IMR-90 (cell line): ENCODE data around the gene INPP5B. TPM values are rescaled to one million over a fixed set of nuclear protein-coding genes. Genes with fewer than 3 reads are reported as not detected.

Source experiments
- ATAC-seq: fragments of 200-7000 bp; cut with Tn5 transposase; 2 replicates; pipeline ENCODE4 v1.9.1; 2020; ENCODE audit warnings: low read depth, mild to moderate bottlenecking, moderate library complexity
- BruUV-seq: library from RNA; stranded (reverse); fragments of 400-500 nt; replicated peaks from 2 replicates; lab custom pipeline; 2021; lab: Mats Ljungman, UMichigan
- CTCF ChIA-PET: fragments of 300-600 bp; formaldehyde crosslinking; extraction: SDS; loops from one replicate; lab custom pipeline; 2021; ENCODE audit warnings: antibody characterized with exemption; lab: Yijun Ruan, JAX
- POLR2A ChIA-PET: fragments of 300-600 bp; sonication (Branson Sonifier 250); formaldehyde crosslinking; loops from one replicate; lab custom pipeline; 2022; ENCODE audit warnings: antibody characterized with exemption; ENCODE audit not compliant: unreplicated experiment; lab: Charles Lee
- DNase-seq: peaks from one replicate; pipeline ENCODE4 v3.0.0; 2013
- H2AFZ ChIP-seq: replicated peaks from 2 replicates; pipeline ENCODE3; 2013; ENCODE audit warnings: low read length, mild to moderate bottlenecking; ENCODE audit not compliant: poor library complexity
- H2AK5ac ChIP-seq: 2 replicates; pipeline ENCODE4 v1.6.1; 2013; ENCODE audit warnings: low read depth, low read length, inconsistent platforms
- H2AK9ac ChIP-seq: replicated peaks from 2 replicates; pipeline ENCODE3; 2013; ENCODE audit warnings: mild to moderate bottlenecking, low read depth, low read length, moderate library complexity; ENCODE audit not compliant: poor library complexity
- H2BK120ac ChIP-seq: 2 replicates; pipeline ENCODE4 v1.6.1; 2013; ENCODE audit warnings: low read depth, low read length, inconsistent platforms
- H2BK15ac ChIP-seq: 3 replicates; pipeline ENCODE4 v1.6.1; 2013; ENCODE audit warnings: low read depth, low read length, inconsistent platforms
- H2BK20ac ChIP-seq: 2 replicates; pipeline ENCODE4 v1.6.1; 2013; ENCODE audit warnings: low read depth, mild to moderate bottlenecking, inconsistent platforms, low read length, moderate library complexity
- H2BK5ac ChIP-seq: 2 replicates; pipeline ENCODE4 v1.6.1; 2013; ENCODE audit warnings: mild to moderate bottlenecking, low read depth, low read length, inconsistent platforms; ENCODE audit not compliant: poor library complexity, severe bottlenecking
- H3K14ac ChIP-seq: replicated peaks from 2 replicates; pipeline ENCODE4 v1.6.1; 2013; ENCODE audit warnings: low read depth, low read length, inconsistent platforms
- H3K18ac ChIP-seq: 2 replicates; pipeline ENCODE4 v1.6.1; 2013; ENCODE audit warnings: low read depth, low read length, control low read depth
- H3K23ac ChIP-seq: 2 replicates; pipeline ENCODE4 v1.6.1; 2013; ENCODE audit warnings: low read depth, low read length, inconsistent platforms
- H3K27ac ChIP-seq: 2 replicates; pipeline ENCODE4 v1.5.1; 2013; ENCODE audit warnings: mild to moderate bottlenecking, control low read depth, low read length; ENCODE audit not compliant: insufficient read depth
- H3K27me3 ChIP-seq: 2 replicates; pipeline ENCODE4 v1.6.1; 2013; ENCODE audit warnings: low read length; ENCODE audit not compliant: control insufficient read depth, insufficient read depth
- H3K36me3 ChIP-seq: 2 replicates; pipeline ENCODE4 v1.6.1; 2013; ENCODE audit warnings: low read length, mixed read lengths; ENCODE audit not compliant: control insufficient read depth, insufficient read depth
- H3K4ac ChIP-seq: 2 replicates; pipeline ENCODE4 v1.6.1; 2013; ENCODE audit warnings: low read depth, low read length, inconsistent platforms
- H3K4me1 ChIP-seq: 2 replicates; pipeline ENCODE4 v1.6.1; 2013; ENCODE audit warnings: low read length, mixed read lengths; ENCODE audit not compliant: control insufficient read depth, insufficient read depth
- H3K4me2 ChIP-seq: 2 replicates; pipeline ENCODE4 v1.6.1; 2013; ENCODE audit warnings: low read depth, mild to moderate bottlenecking, control low read depth, low read length, moderate library complexity
- H3K4me3 ChIP-seq: 2 replicates; pipeline ENCODE4 v1.5.1; 2013; ENCODE audit warnings: low read depth, mild to moderate bottlenecking, control low read depth, low read length, moderate library complexity; ENCODE audit not compliant: insufficient read depth
- H3K56ac ChIP-seq: 2 replicates; pipeline ENCODE4 v1.6.1; 2013; ENCODE audit warnings: low read length, inconsistent platforms; ENCODE audit not compliant: insufficient read depth; ENCODE audit errors: extremely low read depth
- H3K79me1 ChIP-seq, 2 experiments: 2 replicates each; pipeline ENCODE4 v1.6.1; 2013; ENCODE audit warnings: low read length in 2 of 2, inconsistent platforms in 1 of 2, low read depth in 1 of 2
- H3K9ac ChIP-seq: 2 replicates; pipeline ENCODE4 v1.6.1; 2013; ENCODE audit warnings: low read depth, low read length, control low read depth
- H3K9me1 ChIP-seq: 2 replicates; pipeline ENCODE4 v1.6.1; 2013; ENCODE audit warnings: low read length, inconsistent platforms; ENCODE audit not compliant: insufficient read depth
- H3K9me3 ChIP-seq: 2 replicates; pipeline ENCODE4 v1.6.1; 2013; ENCODE audit warnings: low read length; ENCODE audit not compliant: control insufficient read depth, insufficient read depth
- H4K20me1 ChIP-seq: 2 replicates; pipeline ENCODE4 v1.6.1; 2013; ENCODE audit warnings: low read length, inconsistent platforms; ENCODE audit not compliant: insufficient read depth
- H4K5ac ChIP-seq: 2 replicates; pipeline ENCODE4 v1.6.1; 2013; ENCODE audit warnings: mild to moderate bottlenecking, low read depth, low read length, control low read depth
- H4K8ac ChIP-seq, 2 experiments: 2 replicates each; pipeline ENCODE4 v1.6.1; 2013; ENCODE audit warnings: low read depth in 2 of 2, low read length in 2 of 2, control low read depth in 1 of 2, inconsistent platforms in 1 of 2
- H4K91ac ChIP-seq: 2 replicates; pipeline ENCODE4 v1.6.1; 2013; ENCODE audit warnings: low read depth, low read length, inconsistent platforms; ENCODE audit not compliant: insufficient read depth
- BHLHE40 ChIP-seq: fragments of 150-350 bp; IDR thresholded peaks from 2 replicates; pipeline ENCODE4 v1.6.1; 2016; ENCODE audit warnings: mild to moderate bottlenecking, low read depth, low read length
- CHD1 ChIP-seq: IDR thresholded peaks from 2 replicates; pipeline ENCODE4 v1.6.1; 2012; ENCODE audit warnings: low read depth, low read length, improper control_type of control experiment
- CTCF ChIP-seq: conservative IDR thresholded peaks from 2 replicates; pipeline ENCODE4 v1.5.1; 2012; ENCODE audit warnings: mild to moderate bottlenecking, low read depth, low read length, improper control_type of control experiment
- FOS ChIP-seq: fragments of 150-350 bp; IDR thresholded peaks from 2 replicates; pipeline ENCODE4 v1.6.1; 2016; ENCODE audit warnings: low read depth, low read length
- MAFK ChIP-seq: IDR thresholded peaks from 2 replicates; pipeline ENCODE4 v1.6.1; 2012; ENCODE audit warnings: low read depth, low read length, improper control_type of control experiment
- MAZ ChIP-seq: IDR thresholded peaks from 2 replicates; pipeline ENCODE4 v1.6.1; 2012; ENCODE audit warnings: low read depth, mild to moderate bottlenecking, low read length, improper control_type of control experiment, moderate library complexity, borderline replicate concordance
- MXI1 ChIP-seq: IDR thresholded peaks from 2 replicates; pipeline ENCODE4 v1.6.1; 2012; ENCODE audit warnings: low read depth, mild to moderate bottlenecking, low read length, moderate library complexity, borderline replicate concordance
- NFE2L2 ChIP-seq: fragments of 150-350 bp; IDR thresholded peaks from 2 replicates; pipeline ENCODE4 v1.6.1; 2016; ENCODE audit warnings: low read depth, mild to moderate bottlenecking, low read length
- POLR2A ChIP-seq: IDR thresholded peaks from 2 replicates; pipeline ENCODE4 v1.6.1; 2012; ENCODE audit warnings: mild to moderate bottlenecking, low read depth, low read length
- RCOR1 ChIP-seq: IDR thresholded peaks from 2 replicates; pipeline ENCODE4 v1.6.1; 2012; ENCODE audit warnings: mild to moderate bottlenecking, low read length, improper control_type of control experiment; ENCODE audit not compliant: insufficient replicate concordance
- SMC3 ChIP-seq: fragments of 150-350 bp; IDR thresholded peaks from 2 replicates; pipeline ENCODE4 v1.6.1; 2016; ENCODE audit warnings: low read depth, mild to moderate bottlenecking, antibody characterized with exemption, low read length, moderate library complexity
- WGBS, 2 experiments: methylation state at CpG; one replicate each; pipeline versions ENCODE4 v1.1.5 to v1.1.7; 2013; ENCODE audit warnings: missing lambda C conversion rate in 2 of 2; ENCODE audit not compliant: insufficient read length in 1 of 2; ENCODE audit errors: extremely low coverage in 2 of 2; 5-methylcytosine and 5-hydroxymethylcytosine counted together
- dilution Hi-C: fragments of 300-500 bp; cut with HindIII; formaldehyde crosslinking; loops from one replicate; pipeline ENCODE4 v1.14.3; 2018; ENCODE audit warnings: low sequenced_read_pairs; ENCODE audit not compliant: unreplicated experiment
- in situ Hi-C: fragments of 300-500 bp; cut with MboI; formaldehyde crosslinking; loops from 3 replicates; pipeline ENCODE4 v1.14.3; 2019; ENCODE audit warnings: low sequenced_read_pairs, inconsistent platforms, mixed read lengths
- intact Hi-C: fragments of 100-400 bp; cut with micrococcal nuclease; formaldehyde crosslinking; loops from 2 replicates; pipeline ENCODE4 v1.10.0; 2022
- polyA plus RNA-seq, 3 experiments: library from polyadenylated mRNA; depleted of rRNA; stranded (reverse); fragments of >200 nt; gene quantifications; 2 replicates each; pipeline ENCODE4 v1.2.3, GENCODE V29; 2012; ENCODE audit warnings: low replicate concordance in 1 of 3
- total RNA-seq: library from RNA; depleted of rRNA; stranded (reverse); fragments of >200 nt; gene quantifications from 2 replicates; pipeline ENCODE4 v1.2.3, GENCODE V29; 2012
- TF ChIP-seq, protein P1 (sequence below): fragments of 150-350 bp; IDR thresholded peaks from 2 replicates; pipeline ENCODE4 v1.6.1; 2017; ENCODE audit warnings: mild to moderate bottlenecking, antibody characterized with exemption, low read length, low read depth

The INPP5B gene
- total and polyA plus RNA-seq, 2 of the 4 experiments (the other 2 are of a cell fraction), result 9.4 to 20.4 TPM

GRCh38 chr1:37940299-37940947 is 6.4 kb downstream of the INPP5B start:
- H2BK120ac ChIP-seq, result no peak overlapping the region
- no peak overlapping the region for H3K27ac ChIP-seq
- dilution Hi-C loops, result no loop called here
- ChIA-PET POLR2A (no interaction called here), CTCF (no interaction called here)
- no peak overlapping the region for H2AK9ac ChIP-seq
- intact Hi-C loops, result no loop called here
- BruUV-seq, result no TSS peak
- H3K36me3 ChIP-seq, result peaks cover 45% of the 10 kb centered on the region
- no peak overlapping the region for H3K23ac ChIP-seq
- H4K91ac ChIP-seq, result no peak overlapping the region
- H3K56ac ChIP-seq, result no peak overlapping the region
- H2BK15ac ChIP-seq, result no peak overlapping the region
- no peak overlapping the region for H2BK20ac ChIP-seq
- peaks cover 3% of the 10 kb centered on the region for H3K4me1 ChIP-seq
- no peak overlapping the region for H4K8ac ChIP-seq
- no peaks in the 10 kb centered on the region for H3K9me3 ChIP-seq
- H2BK5ac ChIP-seq, result no peak overlapping the region
- H3K27me3 ChIP-seq, result no peaks in the 10 kb centered on the region
- WGBS, 2 experiments, result 60% methylated on average over 1 of the region's 5 CpGs; no CpG with 5 or more reads in 1 of the 2 experiments
- in situ Hi-C loops, result no loop called here
- H2AK5ac ChIP-seq, result no peak overlapping the region
- H3K4ac ChIP-seq, result no peak overlapping the region
- no peak overlapping the region for H2AFZ ChIP-seq
- H3K18ac ChIP-seq, result no peak overlapping the region
- DNase-seq (no peak), ATAC-seq (no peak; the same call in none of the 2 replicates)
- H3K4me3 ChIP-seq, result no peak overlapping the region
- no peak overlapping the region for H3K14ac ChIP-seq
- H3K9me1 ChIP-seq, result peaks cover 8% of the 10 kb centered on the region
- H3K4me2 ChIP-seq, result no peak overlapping the region
- peaks cover 7 to 44% of the 10 kb centered on the region in 2 experiments for H3K79me1 ChIP-seq
- H4K20me1 ChIP-seq, result no peaks in the 10 kb centered on the region
- H4K5ac ChIP-seq, result no peak overlapping the region
- no peak overlapping the region for H3K9ac ChIP-seq
- TF ChIP-seq RCOR1 (no peak), MAZ (no peak), SMC3 (no peak), POLR2A (no peak), MXI1 (no peak), NFE2L2 (no peak), CHD1 (no peak), BHLHE40 (no peak), CTCF (no peak), MAFK (no peak), FOS (no peak)
- TF ChIP-seq, protein P1, sequence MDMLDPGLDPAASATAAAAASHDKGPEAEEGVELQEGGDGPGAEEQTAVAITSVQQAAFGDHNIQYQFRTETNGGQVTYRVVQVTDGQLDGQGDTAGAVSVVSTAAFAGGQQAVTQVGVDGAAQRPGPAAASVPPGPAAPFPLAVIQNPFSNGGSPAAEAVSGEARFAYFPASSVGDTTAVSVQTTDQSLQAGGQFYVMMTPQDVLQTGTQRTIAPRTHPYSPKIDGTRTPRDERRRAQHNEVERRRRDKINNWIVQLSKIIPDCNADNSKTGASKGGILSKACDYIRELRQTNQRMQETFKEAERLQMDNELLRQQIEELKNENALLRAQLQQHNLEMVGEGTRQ, result no peak
